DMS53 treated with DMSO at 0.1 percent for 48 hours (cell line): ENCODE results near the gene PRXL2B.

Experiments
- DNase-seq: peaks from one replicate; lab custom pipeline; 2025; ENCODE audit not compliant: unreplicated experiment; lab: John Stamatoyannopoulos, UW

PRXL2B gene

GRCh38 chr1:2632561-2633361 is 46.2 kb downstream of the PRXL2B start, which contains the start of gene MMEL1:
Gene MMEL1, minus strand, starts transcription at chr1:2633016. Its CDS starts 3,532 bp downstream, at chr1:2629484.
- DNase-seq, result no peak

- no peak for DNase-seq
Observed at GRCh38 chr1:2633366-2633935, 46.9 kb downstream of the PRXL2B start.

GRCh38 chr1:2633936-2634491 is 47.4 kb downstream of the PRXL2B start:
- no peak for DNase-seq

- no peak for DNase-seq
Observed at GRCh38 chr1:2635361-2636010, 48.9 kb downstream of the PRXL2B start.

GRCh38 chr1:2636733-2637132 is 50.2 kb downstream of the PRXL2B start:
- no peak for DNase-seq

GRCh38 chr1:2637442-2638145 is 51.0 kb downstream of the PRXL2B start:
- no peak for DNase-seq

- DNase-seq, result no peak
Observed at GRCh38 chr1:2638466-2639115, 52.0 kb downstream of the PRXL2B start.

GRCh38 chr1:2639203-2639602 is 52.6 kb downstream of the PRXL2B start:
- no peak for DNase-seq

- DNase-seq, result no peak
Observed at GRCh38 chr1:2639607-2640521, 53.3 kb downstream of the PRXL2B start.

GRCh38 chr1:2640626-2641025 is 54.0 kb downstream of the PRXL2B start:
- no peak for DNase-seq
